ENCODE results near the gene PRKRIP1. TPM values are rescaled to one million over a fixed set of nuclear protein-coding genes. Genes with fewer than 3 reads are reported as not detected.

PRKRIP1 gene
- total RNA-seq, 1 experiment from 2014 or later: 24.9 TPM

DNA sequence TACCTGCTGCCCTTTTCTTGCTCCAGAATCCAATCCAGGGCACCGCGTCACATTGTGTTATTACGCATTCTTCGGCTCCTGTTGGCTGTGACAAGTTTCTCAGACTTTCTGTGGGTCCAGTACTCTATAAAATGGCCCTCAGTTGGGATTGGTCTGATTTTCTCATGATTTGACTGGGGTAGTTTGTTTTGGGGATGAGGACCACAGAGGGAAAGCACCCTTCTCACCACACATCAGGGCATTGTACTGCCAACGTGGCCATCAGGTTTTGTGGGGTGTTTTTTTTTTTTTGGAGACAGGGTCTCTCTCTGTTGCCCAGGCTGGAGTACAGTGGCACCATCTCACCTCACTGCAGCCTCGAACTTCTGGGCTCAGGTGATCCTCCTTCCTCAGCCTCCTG, 20.2 kb downstream of the PRKRIP1 start:
- no TSS peak for BruUV-seq (replicated peaks)
- Histone ChIP-seq H3K36me3 (ENCODE audit: control insufficient read depth, insufficient read depth, low read length) (peaks cover 2% of the 10 kb centered on the region; the same call in 1 of the 2 replicates), H3K27me3 (ENCODE audit: control insufficient read depth, insufficient read depth, low read length) (no peaks in the 10 kb centered on the region), H3K4me3 (ENCODE audit: low read depth in 2 of 2, low read length in 2 of 2) (no peak overlapping the region), H3K9me3 (ENCODE audit: control insufficient read depth, insufficient read depth, low read depth, low read length) (no peaks in the 10 kb centered on the region), H3K4me1 (ENCODE audit: control insufficient read depth, insufficient read depth, low read length) (no peaks in the 10 kb centered on the region), H3K27ac (ENCODE audit: low read length) (no peak overlapping the region)
- intact Hi-C loops (cut with micrococcal nuclease; ENCODE audit: unreplicated experiment) (no loop called here), in situ Hi-C loops (cut with HindIII; ENCODE audit: low pct_unique_long_range_greater_than_20kb, low sequenced_read_pairs) (loop anchor here (10.0 kb wide), 1 partner anchor 132 kb away; the partner anchor contains the start of gene SH2B2)
- TF ChIP-seq, protein P1, sequence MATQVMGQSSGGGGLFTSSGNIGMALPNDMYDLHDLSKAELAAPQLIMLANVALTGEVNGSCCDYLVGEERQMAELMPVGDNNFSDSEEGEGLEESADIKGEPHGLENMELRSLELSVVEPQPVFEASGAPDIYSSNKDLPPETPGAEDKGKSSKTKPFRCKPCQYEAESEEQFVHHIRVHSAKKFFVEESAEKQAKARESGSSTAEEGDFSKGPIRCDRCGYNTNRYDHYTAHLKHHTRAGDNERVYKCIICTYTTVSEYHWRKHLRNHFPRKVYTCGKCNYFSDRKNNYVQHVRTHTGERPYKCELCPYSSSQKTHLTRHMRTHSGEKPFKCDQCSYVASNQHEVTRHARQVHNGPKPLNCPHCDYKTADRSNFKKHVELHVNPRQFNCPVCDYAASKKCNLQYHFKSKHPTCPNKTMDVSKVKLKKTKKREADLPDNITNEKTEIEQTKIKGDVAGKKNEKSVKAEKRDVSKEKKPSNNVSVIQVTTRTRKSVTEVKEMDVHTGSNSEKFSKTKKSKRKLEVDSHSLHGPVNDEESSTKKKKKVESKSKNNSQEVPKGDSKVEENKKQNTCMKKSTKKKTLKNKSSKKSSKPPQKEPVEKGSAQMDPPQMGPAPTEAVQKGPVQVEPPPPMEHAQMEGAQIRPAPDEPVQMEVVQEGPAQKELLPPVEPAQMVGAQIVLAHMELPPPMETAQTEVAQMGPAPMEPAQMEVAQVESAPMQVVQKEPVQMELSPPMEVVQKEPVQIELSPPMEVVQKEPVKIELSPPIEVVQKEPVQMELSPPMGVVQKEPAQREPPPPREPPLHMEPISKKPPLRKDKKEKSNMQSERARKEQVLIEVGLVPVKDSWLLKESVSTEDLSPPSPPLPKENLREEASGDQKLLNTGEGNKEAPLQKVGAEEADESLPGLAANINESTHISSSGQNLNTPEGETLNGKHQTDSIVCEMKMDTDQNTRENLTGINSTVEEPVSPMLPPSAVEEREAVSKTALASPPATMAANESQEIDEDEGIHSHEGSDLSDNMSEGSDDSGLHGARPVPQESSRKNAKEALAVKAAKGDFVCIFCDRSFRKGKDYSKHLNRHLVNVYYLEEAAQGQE (IDR thresholded peaks at IDR 0.05; ENCODE audit: insufficient read depth in 1 of 2, low read depth in 2 of 2, low read length in 1 of 2): no peak
- TF ChIP-seq, protein P2, sequence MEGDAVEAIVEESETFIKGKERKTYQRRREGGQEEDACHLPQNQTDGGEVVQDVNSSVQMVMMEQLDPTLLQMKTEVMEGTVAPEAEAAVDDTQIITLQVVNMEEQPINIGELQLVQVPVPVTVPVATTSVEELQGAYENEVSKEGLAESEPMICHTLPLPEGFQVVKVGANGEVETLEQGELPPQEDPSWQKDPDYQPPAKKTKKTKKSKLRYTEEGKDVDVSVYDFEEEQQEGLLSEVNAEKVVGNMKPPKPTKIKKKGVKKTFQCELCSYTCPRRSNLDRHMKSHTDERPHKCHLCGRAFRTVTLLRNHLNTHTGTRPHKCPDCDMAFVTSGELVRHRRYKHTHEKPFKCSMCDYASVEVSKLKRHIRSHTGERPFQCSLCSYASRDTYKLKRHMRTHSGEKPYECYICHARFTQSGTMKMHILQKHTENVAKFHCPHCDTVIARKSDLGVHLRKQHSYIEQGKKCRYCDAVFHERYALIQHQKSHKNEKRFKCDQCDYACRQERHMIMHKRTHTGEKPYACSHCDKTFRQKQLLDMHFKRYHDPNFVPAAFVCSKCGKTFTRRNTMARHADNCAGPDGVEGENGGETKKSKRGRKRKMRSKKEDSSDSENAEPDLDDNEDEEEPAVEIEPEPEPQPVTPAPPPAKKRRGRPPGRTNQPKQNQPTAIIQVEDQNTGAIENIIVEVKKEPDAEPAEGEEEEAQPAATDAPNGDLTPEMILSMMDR (IDR thresholded peaks at IDR 0.05): no peak
- TF ChIP-seq TCF7L2 (IDR thresholded peaks at IDR 0.05; ENCODE audit: low read depth, low read length): no peak
- TF ChIP-seq POLR2AphosphoS5 (IDR thresholded peaks at IDR 0.05; ENCODE audit: low read depth, low read length): no peak
- POLR2A ChIA-PET: no interaction called here
- CTCF ChIA-PET: no interaction called here
- ATAC-seq (no peak), DNase-seq (ENCODE audit: low read depth, low spot score) (no peak)

DNA sequence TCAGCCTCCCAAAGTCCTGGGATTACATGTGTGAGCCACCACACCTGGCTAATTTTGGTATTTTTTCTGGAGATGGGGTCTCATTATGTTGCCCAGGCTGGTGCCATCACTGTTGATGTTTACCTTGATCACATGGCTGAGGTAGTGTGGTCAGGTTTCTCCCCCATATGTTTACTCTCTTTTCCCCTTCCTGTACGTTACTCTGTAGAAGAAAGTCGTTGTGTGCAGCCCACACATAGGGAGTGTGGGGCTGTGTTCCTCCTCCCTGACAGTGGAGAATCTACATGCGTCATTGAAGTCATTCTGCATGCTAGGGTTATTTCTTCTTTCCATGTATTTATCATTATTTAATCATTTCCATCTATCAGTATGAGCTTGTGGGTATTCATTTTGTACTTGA, 20.9 kb downstream of the PRKRIP1 start:
- Histone ChIP-seq H3K36me3 (ENCODE audit: control insufficient read depth, insufficient read depth, low read length) (peaks cover 2% of the 10 kb centered on the region; the same call in 1 of the 2 replicates), H3K27ac (ENCODE audit: low read length) (no peak overlapping the region), H3K4me1 (ENCODE audit: control insufficient read depth, insufficient read depth, low read length) (no peaks in the 10 kb centered on the region), H3K27me3 (ENCODE audit: control insufficient read depth, insufficient read depth, low read length) (no peaks in the 10 kb centered on the region), H3K4me3 (ENCODE audit: low read depth in 2 of 2, low read length in 2 of 2) (no peak overlapping the region), H3K9me3 (ENCODE audit: control insufficient read depth, insufficient read depth, low read depth, low read length) (no peaks in the 10 kb centered on the region)
- in situ Hi-C loops (cut with HindIII; ENCODE audit: low pct_unique_long_range_greater_than_20kb, low sequenced_read_pairs) (loop anchor here (10.0 kb wide), 1 partner anchor 132 kb away; the partner anchor contains the start of gene SH2B2), intact Hi-C loops (cut with micrococcal nuclease; ENCODE audit: unreplicated experiment) (no loop called here)
- ATAC-seq (no peak), DNase-seq (ENCODE audit: low read depth, low spot score) (no peak)
- TF ChIP-seq, protein P2 (IDR thresholded peaks at IDR 0.05): no peak
- no peak for TF ChIP-seq POLR2AphosphoS5 (IDR thresholded peaks at IDR 0.05; ENCODE audit: low read depth, low read length)
- TF ChIP-seq SIN3A (IDR thresholded peaks at IDR 0.05; ENCODE audit: borderline replicate concordance, insufficient read depth, low read depth, low read length): no peak
- no peak for TF ChIP-seq TCF7L2 (IDR thresholded peaks at IDR 0.05; ENCODE audit: low read depth, low read length)
- TF ChIP-seq, protein P1 (IDR thresholded peaks at IDR 0.05; ENCODE audit: insufficient read depth in 1 of 2, low read depth in 2 of 2, low read length in 1 of 2): no peak
- POLR2A ChIA-PET: no interaction called here
- no TSS peak for BruUV-seq (replicated peaks)
- CTCF ChIA-PET: no interaction called here

Data from Panc1 (cell line).